Astrocyte (in vitro differentiated cells and primary cell): ENCODE data around the gene STK32B. TPM values are rescaled to one million over a fixed set of nuclear protein-coding genes. Genes with fewer than 3 reads are reported as not detected.

Source experiments
- DNase-seq: peaks from one replicate; pipeline ENCODE4 v3.0.0-alpha.2; 2010; ENCODE audit warnings: low read depth
- FAIRE-seq: peaks from 2 replicates; lab custom pipeline; 2011; peaks lifted over from hg19 to GRCh38; lab: Jason Lieb, UNC
- H2AFZ ChIP-seq: 2 replicates; pipeline ENCODE4 v1.6.0; 2012; ENCODE audit warnings: low read depth, low read length, inconsistent platforms
- H3K27ac ChIP-seq: 2 replicates; pipeline ENCODE4 v1.5.1; 2011; ENCODE audit warnings: low read depth, low read length, inconsistent platforms
- H3K27me3 ChIP-seq: 2 replicates; pipeline ENCODE4 v1.6.0; 2011; ENCODE audit warnings: low read length, inconsistent platforms; ENCODE audit not compliant: insufficient read depth
- H3K36me3 ChIP-seq: 2 replicates; pipeline ENCODE4 v1.5.1; 2011; ENCODE audit warnings: low read length, inconsistent platforms; ENCODE audit not compliant: insufficient read depth
- H3K4me1 ChIP-seq: 2 replicates; pipeline ENCODE4 v1.5.1; 2011; ENCODE audit warnings: low read length, inconsistent platforms; ENCODE audit not compliant: insufficient read depth
- H3K4me2 ChIP-seq: 2 replicates; pipeline ENCODE4 v1.6.0; 2012; ENCODE audit warnings: low read length, inconsistent platforms
- H3K4me3 ChIP-seq: 2 replicates; pipeline ENCODE4 v1.5.1; 2011; ENCODE audit warnings: low read depth, mild to moderate bottlenecking, low read length, inconsistent platforms; ENCODE audit not compliant: insufficient read depth
- H3K79me2 ChIP-seq: 2 replicates; pipeline ENCODE4 v1.6.0; 2012; ENCODE audit warnings: mild to moderate bottlenecking, low read length, inconsistent platforms; ENCODE audit not compliant: insufficient read depth
- H3K9ac ChIP-seq: 2 replicates; pipeline ENCODE4 v1.6.0; 2012; ENCODE audit warnings: mild to moderate bottlenecking, low read length, inconsistent platforms
- H3K9me3 ChIP-seq: 2 replicates; pipeline ENCODE4 v1.5.1; 2012; ENCODE audit warnings: low read depth, mild to moderate bottlenecking, low read length, inconsistent platforms; ENCODE audit not compliant: insufficient read depth
- H4K20me1 ChIP-seq: 2 replicates; pipeline ENCODE4 v1.6.0; 2012; ENCODE audit warnings: low read length, inconsistent platforms; ENCODE audit not compliant: insufficient read depth
- H3K27ac Mint-ChIP-seq: one replicate; pipeline ENCODE4 v1.8.0; 2021; ENCODE audit warnings: mild to moderate bottlenecking, mixed read lengths; ENCODE audit not compliant: unreplicated experiment
- H3K27me3 Mint-ChIP-seq: one replicate; pipeline ENCODE4 v1.8.0; 2021; ENCODE audit warnings: low read depth, mixed read lengths; ENCODE audit not compliant: unreplicated experiment
- H3K36me3 Mint-ChIP-seq: one replicate; pipeline ENCODE4 v1.8.0; 2021; ENCODE audit warnings: low read depth, mixed read lengths; ENCODE audit not compliant: unreplicated experiment
- H3K4me1 Mint-ChIP-seq: one replicate; pipeline ENCODE4 v1.8.0; 2021; ENCODE audit warnings: low read depth, mixed read lengths; ENCODE audit not compliant: unreplicated experiment
- H3K4me3 Mint-ChIP-seq: one replicate; pipeline ENCODE4 v1.8.0; 2021; ENCODE audit warnings: mild to moderate bottlenecking, moderate library complexity, mixed read lengths; ENCODE audit not compliant: unreplicated experiment
- H3K9me3 Mint-ChIP-seq: one replicate; pipeline ENCODE4 v1.8.0; 2021; ENCODE audit warnings: mild to moderate bottlenecking, mixed read lengths; ENCODE audit not compliant: unreplicated experiment
- CTCF ChIP-seq: IDR thresholded peaks from 2 replicates; pipeline ENCODE4 v1.5.1; 2011; ENCODE audit warnings: low read depth, mild to moderate bottlenecking, inconsistent platforms, low read length, moderate library complexity; ENCODE audit not compliant: insufficient read depth
- EZH2 ChIP-seq: IDR thresholded peaks from 2 replicates; pipeline ENCODE4 v1.6.1; 2012; ENCODE audit warnings: mild to moderate bottlenecking, low read length, inconsistent platforms; ENCODE audit not compliant: insufficient read depth
- total RNA-seq: library from RNA; stranded (reverse); gene quantifications from 2 replicates; pipeline ENCODE4 v1.2.1, GENCODE V29; 2021

Gene STK32B
- total RNA-seq, 1 donor from 2014 or later: 2.9 TPM

DNA sequence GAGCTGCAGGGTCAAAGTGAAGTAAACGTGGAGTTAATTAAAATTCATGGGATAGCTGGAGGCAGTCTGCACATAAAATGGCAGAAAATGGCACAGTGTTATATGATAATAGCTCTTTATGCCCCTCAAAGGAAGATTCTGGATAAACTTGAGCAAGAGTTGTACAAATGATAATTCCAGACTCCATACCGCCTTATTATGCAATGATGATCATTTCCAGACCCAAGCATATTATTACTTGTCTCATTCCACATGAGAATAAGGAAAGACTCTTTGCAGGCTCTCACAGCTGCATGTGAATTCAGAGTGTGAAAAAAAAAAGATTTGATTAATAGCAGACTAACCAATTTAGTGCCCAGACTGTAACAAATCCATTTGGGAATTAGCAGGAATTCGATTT, 105.4 kb downstream of the STK32B start:
- H3K4me3 ChIP-seq: no peak overlapping the region
- H3K79me2 ChIP-seq: no peaks in the 10 kb centered on the region
- H3K27ac Mint-ChIP-seq: no peak overlapping the region
- H3K9me3 Mint-ChIP-seq: peaks cover 9% of the 10 kb centered on the region
- no peaks in the 10 kb centered on the region for H3K27me3 ChIP-seq
- DNase-seq: no peak
- no peak overlapping the region for H2AFZ ChIP-seq
- H4K20me1 ChIP-seq: no peaks in the 10 kb centered on the region
- no peak overlapping the region for H3K4me2 ChIP-seq
- H3K4me3 Mint-ChIP-seq: no peak overlapping the region
- H3K4me1 Mint-ChIP-seq: no peaks in the 10 kb centered on the region
- peaks cover 10% of the 10 kb centered on the region for H3K27me3 Mint-ChIP-seq
- H3K36me3 Mint-ChIP-seq: no peaks in the 10 kb centered on the region
- H3K9ac ChIP-seq: no peak overlapping the region
- no peak overlapping the region for H3K27ac ChIP-seq
- no peaks in the 10 kb centered on the region for H3K4me1 ChIP-seq
- no peaks in the 10 kb centered on the region for H3K36me3 ChIP-seq
- FAIRE-seq: no peak
- H3K9me3 ChIP-seq: no peaks in the 10 kb centered on the region
- TF ChIP-seq EZH2 (no peak), CTCF (no peak)

DNA sequence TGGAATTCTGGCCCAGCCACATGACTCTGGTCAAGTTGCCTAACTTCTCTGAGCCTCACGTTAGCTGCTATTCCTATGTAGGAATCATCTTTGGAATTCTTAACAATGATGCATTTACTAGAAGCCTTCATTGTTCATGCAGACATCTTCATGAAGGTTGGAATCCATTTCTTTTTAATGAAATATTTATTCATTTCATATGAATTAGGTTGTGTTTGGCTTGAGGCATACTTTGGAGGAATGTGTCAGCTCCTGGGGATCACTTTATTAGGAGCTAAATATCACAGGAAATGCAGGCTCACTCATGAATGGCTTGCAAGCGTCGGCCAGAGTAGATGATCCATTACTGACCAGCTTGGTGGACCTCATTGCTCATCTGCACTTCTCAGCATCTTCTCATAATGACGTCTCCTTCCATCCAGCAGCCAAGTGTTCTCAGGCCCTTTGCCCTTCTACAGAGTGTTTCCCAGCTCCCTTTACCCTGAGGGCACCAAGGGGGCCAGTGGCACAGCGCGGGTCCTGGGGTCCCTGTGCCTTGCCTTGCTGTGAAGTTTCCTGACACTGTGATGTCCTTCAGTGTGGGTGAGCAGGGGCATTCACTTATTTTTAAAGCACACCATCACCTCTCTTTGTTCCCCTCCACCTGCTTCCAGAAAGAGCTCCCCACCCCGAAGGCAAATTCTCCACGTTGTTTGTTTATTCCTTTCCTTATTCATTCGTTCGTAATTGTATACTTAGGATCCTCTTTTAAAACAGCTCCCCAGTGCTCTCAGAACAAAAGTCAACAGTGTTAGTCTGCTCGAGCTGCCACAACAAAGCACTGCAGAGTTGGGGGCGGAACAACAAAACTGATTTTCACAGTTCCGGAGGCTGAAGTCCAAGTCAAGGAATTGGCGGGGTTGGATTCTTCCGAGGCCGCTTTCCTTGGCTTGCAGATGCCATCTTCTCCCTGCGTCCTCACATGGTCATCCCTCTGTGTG, 106.8 kb downstream of the STK32B start:
- Mint-ChIP-seq H3K36me3 (no peaks in the 10 kb centered on the region), H3K4me3 (no peak overlapping the region), H3K9me3 (peaks cover 9% of the 10 kb centered on the region), H3K27me3 (peaks cover 2% of the 10 kb centered on the region), H3K27ac (no peak overlapping the region), H3K4me1 (no peaks in the 10 kb centered on the region)
- no peaks in the 10 kb centered on the region for H3K9me3 ChIP-seq
- H3K9ac ChIP-seq: no peak overlapping the region
- H4K20me1 ChIP-seq: no peaks in the 10 kb centered on the region
- no peak for TF ChIP-seq EZH2
- TF ChIP-seq CTCF: no peak
- no peaks in the 10 kb centered on the region for H3K79me2 ChIP-seq
- H3K27ac ChIP-seq: no peak overlapping the region
- no peak overlapping the region for H3K4me3 ChIP-seq
- H2AFZ ChIP-seq: no peak overlapping the region
- H3K4me1 ChIP-seq: no peaks in the 10 kb centered on the region
- DNase-seq: peak; percentile 14
- no peak for FAIRE-seq
- no peaks in the 10 kb centered on the region for H3K36me3 ChIP-seq
- H3K27me3 ChIP-seq: no peaks in the 10 kb centered on the region
- no peak overlapping the region for H3K4me2 ChIP-seq

GRCh38 chr4:5158825-5159224, 107.5 kb downstream of the STK32B start:
- H3K36me3 ChIP-seq: no peaks in the 10 kb centered on the region
- H3K4me1 ChIP-seq: no peaks in the 10 kb centered on the region
- no peaks in the 10 kb centered on the region for H3K9me3 ChIP-seq
- H3K27me3 ChIP-seq: no peaks in the 10 kb centered on the region
- Mint-ChIP-seq H3K36me3 (no peaks in the 10 kb centered on the region), H3K9me3 (peaks cover 9% of the 10 kb centered on the region), H3K27ac (no peak overlapping the region), H3K27me3 (peaks cover 2% of the 10 kb centered on the region), H3K4me3 (no peak overlapping the region), H3K4me1 (no peaks in the 10 kb centered on the region)
- no peak for TF ChIP-seq EZH2
- no peak for TF ChIP-seq CTCF
- H3K27ac ChIP-seq: no peak overlapping the region
- FAIRE-seq (no peak), DNase-seq (no peak)
- no peaks in the 10 kb centered on the region for H4K20me1 ChIP-seq
- no peaks in the 10 kb centered on the region for H3K79me2 ChIP-seq
- H3K4me3 ChIP-seq: no peak overlapping the region
- H2AFZ ChIP-seq: no peak overlapping the region
- no peak overlapping the region for H3K9ac ChIP-seq
- H3K4me2 ChIP-seq: no peak overlapping the region
